GM19467 (cell line): Measurements from ENCODE around the gene CCDC183.
"Not testable (repeated sequence)": the region's sequence is repeated elsewhere in the genome, so short reads cannot be mapped to it uniquely, and the experiment has no call there.

Experiments
- ATAC-seq: cut with Tn5 transposase; IDR thresholded peaks from one replicate; pipeline ENCODE4 v1.9.1; 2021; ENCODE audit warnings: mild to moderate bottlenecking, moderate library complexity; ENCODE audit not compliant: unreplicated experiment

The CCDC183 gene

DNA sequence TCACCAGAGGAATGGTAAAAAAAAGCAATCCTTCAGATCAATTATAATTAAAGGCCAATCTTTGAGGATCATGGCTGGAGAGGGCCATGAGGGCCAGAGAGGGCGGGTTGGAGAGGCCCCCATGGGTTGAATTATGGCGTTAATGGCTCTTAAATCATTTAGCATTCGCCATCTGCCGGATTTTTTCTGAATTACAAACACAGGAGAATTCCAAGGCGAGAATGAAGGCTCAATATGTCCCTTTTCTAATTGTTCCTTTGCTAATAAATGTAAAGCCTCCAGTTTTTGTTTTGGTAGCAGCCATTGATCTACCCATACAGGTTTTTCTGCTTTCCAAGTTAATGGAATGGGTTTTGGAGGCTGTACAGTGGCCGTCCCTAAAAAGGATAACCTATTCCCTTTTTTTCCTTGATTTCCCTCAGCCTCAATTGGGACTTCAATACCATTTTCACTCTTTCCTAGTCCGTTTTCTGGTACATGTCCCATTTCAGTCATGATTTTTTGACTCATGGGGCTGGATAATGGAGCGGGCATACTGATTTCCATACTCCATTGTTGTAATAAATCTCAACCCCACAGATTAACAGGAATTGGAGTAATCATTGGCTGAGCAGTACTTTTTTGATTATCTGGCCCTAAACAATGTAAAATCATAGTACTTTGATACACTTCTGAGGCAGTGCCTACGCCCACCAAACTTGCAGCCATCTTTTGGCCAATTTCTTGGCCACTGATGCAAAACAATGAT is 11.7 kb upstream of the CCDC183 start:
- no peak for ATAC-seq

DNA sequence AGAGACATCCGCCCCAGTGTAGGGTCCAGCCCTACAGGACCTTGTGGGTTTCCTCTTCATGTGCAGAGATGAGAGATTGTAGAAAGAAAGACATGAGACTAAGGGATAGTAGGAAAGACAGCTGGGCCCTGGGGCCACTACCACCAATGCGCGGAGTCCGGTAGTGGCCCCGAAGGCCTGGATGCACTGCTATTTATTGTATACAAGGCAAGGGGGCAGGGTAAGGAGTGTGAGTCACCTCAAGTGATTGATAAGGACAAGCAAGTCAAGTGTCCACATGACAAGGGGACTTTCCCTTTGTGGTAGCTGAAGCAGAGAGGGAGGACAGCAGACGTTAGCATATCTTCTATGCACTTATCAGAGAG is 11.2 kb upstream of the CCDC183 start:
- no peak for ATAC-seq

DNA sequence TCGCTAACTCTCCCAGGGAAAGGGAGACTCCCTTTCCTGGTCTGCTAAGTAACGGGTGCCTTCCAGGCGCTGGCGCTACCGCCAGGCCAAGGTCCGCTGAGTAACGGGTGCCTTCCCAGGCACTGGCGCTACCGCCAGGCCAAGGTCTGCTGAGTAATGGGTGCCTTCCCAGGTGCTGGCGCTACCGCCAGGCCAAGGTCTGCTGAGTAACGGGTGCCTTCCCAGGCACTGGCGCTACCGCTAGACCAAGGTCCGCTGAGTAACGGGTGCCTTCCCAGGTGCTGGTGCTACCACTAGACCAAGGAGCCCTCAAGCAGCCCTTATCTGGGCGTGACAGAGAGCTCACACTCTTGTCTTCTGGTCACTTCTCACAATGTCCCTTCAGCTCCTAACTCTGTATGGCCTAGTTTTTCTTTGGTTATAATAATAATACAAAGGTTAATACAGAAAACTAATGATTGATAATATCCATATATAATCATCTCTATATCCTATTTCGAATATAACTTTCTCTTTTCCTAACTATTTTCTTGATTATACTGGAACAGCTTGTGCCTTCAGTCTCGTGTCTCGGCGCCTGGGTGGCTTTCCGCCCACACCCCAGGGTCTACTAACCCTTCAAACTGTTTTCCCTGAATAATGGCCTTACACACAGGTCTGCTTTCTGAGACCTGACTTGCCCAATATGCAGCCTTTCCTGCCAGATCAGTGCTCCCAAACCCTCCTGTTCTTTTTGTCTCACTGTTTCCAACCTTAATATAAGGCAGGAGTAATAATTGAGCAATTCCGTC is 10.4 kb upstream of the CCDC183 start:
- not testable (repeated sequence) for ATAC-seq

DNA sequence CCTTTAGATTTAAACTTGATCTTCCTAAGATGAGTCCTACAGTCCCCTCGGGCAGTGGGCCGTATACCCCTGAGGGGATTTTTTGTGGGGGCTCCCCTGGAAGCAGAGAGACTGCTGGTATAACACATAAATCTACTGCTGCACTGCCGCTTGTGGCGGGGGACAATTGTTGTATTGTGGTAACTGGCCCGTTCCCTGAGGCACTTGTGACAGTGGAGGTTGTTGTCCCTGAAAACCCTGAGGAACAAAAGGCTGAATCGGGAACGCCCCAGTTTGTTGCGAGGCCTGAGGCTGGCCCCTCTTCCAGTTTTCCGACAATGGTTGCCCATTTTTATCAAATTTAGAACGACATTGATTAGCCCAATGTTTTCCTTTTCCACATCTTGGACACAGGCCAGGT is 9.7 kb upstream of the CCDC183 start:
- ATAC-seq: no peak

DNA sequence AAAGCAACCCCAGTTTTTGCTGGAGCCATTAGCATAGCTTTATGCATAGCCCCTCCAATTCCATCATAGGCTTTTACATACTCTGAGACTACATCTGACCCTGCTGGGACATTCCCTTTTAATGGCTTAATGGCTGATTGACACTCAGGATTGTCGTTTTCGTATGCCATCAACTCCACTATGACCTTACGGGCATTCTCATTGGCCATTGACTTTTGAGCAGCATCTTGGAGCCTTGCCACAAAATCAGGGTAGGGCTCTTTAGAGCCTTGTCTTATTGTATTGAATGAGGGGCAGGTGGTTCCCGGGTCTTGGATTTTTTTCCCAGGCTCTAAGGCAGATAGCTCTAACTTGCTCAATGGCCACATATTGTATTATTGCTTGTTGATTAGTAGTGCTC is 9.2 kb upstream of the CCDC183 start:
- not testable (repeated sequence) for ATAC-seq

DNA sequence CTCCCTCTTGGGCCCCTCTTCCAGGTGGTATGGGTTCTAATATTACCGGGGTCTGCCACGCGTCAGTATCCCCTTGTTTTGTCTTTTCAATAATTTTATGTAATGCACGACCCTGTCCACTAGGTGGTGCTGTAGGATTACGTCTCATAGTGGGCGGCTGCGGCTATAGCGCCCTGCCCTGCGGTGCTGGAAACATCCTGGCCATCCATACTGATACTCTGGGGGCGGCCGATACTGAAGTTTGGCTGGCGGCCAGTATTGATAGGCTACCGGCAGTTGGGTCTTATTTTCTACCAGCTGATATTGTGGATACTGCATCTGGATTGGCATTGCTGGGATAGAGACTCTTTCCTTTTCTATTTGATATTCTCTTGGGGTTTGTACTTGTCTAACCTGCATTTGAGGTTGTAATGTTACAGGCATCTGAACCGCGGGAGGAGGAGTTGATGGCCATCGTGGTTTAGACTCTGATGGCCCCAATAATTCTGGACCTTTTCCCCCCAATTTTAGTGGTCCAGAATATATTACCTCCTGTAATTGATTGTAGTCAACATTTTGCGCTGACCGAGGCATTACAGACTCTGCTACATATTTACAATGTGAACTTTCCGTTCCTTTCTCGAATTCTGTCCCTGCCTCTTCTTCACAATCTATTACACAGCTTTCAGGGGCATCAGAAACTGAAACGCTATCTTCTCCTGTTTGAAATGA is 8.3 kb upstream of the CCDC183 start:
- ATAC-seq: no peak

DNA sequence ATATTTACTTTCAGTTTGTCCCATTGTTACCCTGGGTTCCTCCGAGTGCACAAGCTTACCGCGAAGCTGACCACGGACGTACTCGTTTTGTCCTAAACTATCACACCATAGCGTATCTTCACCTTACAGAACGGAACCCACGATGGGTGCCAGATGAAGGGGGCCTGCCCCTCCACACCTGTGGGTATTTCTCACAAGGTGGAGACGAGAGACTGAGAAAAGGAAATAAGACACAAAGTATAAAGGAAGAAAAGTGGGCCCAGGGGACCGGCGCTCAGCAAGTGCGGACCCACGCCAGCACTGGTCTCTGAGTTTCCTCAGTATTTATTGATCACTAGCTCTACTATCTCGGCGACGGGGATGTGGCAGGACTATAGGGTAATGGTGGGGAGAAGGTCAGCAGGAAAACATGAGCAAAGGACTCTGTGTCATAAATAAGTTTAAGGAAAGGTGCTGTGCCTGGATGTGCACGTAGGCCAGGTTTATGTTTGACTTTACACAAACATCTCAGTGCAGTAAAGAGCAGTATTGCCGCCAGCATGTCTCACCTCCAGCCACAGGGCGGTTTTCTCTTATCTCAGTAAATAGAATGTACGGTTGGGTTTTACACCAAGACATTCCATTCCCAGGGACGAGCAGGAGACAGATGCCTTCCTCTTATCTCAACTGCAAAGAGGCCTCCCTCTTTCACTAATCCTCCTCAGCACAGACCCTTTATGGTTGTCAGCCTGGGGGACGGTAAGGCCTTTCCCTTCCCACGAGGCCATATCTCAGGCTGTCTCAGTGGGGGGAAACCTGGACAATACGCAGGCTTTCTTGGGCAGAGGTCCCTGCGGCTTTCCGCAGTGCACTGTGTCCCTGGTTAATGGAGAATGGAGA is 7.3 kb upstream of the CCDC183 start:
- not testable (repeated sequence) for ATAC-seq

DNA sequence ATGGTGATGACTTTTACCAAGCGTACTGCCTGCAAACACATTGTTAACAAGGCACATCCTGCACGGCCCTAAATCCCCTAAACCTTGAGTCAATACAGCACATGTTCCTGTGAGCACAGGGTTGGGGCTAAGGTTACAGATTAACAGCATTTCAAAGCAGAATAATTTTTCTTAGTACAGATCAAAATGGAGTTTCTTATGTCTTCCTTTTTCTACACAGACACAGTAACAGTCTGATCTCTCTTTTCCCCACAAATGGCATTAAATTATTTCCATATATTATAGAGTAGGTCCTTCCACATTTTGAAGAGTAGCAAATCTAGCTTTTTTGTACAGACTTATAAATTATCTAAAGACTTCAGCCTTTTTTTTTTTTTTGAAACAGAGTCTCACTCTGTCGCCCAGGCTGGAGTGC is 6.6 kb upstream of the CCDC183 start:
- no peak for ATAC-seq

DNA sequence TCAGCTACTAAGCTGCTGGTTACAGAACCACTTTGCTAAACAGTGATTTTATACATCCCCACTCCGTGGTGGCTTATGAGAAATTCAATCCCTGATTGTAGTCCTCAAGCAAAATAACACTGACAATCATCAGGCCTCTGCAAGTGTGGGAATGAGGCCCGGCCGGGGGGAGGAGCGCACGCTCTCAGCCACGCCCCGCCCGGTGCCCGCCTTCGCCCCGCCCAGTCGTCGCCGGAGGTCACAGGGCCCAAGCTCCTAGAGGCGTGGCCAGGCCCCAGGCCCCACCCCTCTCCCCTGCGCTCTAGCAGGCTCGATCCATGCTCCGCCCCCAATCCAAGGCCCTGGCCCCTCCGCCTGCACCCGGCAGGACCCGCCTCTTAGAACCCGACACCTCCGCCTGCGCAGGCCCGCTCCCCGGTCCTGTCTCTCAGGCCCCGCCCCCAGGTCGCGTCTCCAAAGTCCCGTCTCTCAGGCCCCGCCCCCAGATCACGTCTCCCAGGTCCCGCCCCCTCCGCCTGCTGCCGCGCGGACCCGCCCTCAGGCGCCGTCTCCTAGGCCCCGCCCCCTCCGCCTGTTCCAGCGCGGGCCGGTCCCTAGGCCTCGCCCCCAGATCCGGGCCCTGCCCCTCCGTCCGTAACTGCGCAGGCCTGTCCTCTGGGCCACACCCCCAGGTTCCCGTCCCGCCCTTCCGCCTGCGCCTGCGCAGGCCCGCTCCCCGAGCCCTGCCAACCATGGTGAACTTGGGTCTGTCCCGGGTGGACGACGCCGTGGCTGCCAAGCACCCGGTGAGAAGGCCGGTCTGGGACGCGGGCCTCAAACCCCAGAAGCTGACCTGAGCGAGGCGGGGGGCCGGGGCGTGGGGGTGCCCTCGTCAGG is 5.3 kb upstream of the CCDC183 start, which contains the start of gene TMEM141:
Gene TMEM141, plus strand, starts transcription at position 705 of the 876 bp plus-strand sequence. Its CDS starts 27 bp downstream, at position 732.
- peak; percentile 77 for ATAC-seq

DNA sequence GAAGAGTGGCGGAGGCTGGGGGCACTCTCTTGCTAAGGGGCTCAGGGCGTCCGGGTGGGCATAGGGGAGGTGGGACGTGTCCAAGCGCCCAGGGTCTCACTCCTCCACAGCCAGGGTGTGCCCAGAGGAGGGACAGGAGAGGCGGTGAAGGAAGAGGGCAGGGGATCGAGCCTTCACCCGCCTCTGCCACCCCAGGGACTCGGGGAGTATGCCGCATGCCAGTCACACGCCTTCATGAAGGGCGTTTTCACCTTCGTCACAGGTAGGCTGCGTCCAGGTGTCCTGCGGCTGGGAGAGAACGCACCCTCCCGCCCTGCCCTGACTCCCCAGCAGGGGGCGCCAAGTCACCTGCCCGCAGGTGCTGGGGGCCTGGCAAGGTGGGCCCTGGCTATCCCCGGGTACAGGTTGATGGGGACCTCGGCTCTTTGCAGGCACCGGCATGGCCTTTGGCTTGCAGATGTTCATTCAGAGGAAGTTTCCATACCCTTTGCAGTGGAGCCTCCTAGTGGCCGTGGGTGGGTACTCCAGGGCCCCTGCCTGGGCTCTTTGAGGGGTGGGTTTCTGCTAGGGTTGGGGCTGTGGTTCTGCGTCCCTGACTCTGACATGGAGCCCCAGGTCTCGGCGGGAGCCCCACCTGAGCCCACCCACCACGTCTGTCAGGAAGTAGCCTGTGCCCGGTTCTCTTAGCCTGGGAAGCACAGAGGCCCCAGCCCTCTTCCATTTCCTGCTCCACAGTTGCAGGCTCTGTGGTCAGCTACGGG is 4.4 kb upstream of the CCDC183 start:
- peak; percentile 12 for ATAC-seq

DNA sequence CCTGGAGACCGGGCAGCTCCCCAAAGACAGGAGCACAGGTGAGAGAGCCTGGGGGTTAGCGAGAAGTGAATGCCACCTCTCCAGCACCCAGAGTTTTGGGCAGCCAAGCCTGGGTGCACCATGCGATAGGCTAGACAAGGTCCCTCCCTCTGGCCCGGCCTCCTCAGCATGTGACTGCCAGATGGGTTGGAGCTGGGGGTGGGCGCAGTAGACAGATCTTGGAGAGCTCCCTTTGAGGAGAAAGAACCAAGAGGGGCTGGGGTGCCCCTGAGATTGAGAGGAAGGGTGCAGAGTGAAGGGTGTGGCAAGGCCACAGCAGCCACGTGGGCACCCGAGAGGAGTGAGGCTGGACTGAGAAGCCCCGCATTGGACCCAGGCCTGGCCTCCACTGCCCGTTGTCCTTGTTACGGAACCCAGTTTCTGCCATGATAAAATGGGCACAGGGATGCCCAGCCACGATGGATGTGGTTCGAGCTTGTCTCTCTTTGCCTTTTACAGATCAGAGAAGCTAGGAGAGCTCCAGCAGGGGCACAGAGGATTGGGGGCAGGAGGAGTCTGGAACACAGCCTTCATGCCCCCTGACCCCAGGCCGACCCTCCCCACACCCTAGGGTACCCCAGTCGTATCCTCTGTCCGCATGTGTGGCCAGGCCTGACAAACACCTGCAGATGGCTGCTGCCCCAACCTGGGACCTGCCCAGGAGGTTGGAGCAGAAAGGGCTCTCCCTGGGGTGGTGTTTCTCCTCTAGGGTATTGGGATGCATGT is 3.6 kb upstream of the CCDC183 start:
- no peak for ATAC-seq

DNA sequence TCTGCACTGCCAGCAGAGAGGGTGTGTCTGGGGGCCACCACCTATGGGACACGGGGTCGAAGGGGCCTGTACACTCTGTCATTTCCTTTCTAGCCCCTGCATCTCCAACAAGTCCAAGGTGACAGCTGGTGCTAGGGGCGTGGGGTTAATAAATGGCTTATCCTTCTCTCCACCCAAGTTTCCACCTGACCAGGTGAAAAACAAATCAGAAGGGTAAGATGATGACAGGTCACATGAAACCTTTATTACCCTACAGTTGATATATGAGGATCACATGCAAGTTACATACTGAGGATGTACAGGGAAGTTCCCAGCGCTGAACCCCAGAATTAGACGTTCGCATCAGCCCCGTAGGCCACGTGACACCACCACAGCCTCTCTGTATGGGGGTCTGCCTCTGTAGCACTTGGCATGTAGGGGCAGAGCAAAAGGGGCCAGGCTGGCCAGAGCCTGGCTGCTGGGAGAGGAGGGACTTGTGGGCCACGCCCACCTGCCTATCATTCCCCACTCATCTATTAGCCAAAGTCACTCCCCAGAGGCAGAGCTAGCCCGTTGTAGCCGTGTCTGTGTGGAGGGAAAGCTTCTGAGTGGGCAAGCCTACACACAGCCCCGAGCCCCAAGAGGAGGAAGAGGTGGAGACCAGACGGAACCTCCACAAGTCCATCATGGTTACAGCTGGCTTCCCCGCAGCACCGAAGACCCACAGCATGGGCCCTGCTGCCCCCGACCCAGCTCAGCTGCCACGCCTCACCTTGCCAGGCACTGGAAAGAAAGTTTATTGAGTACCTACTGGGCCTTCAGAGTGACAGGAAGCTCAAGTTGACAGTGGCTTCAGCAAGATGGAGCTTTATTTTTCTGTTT is 2.8 kb upstream of the CCDC183 start:
- ATAC-seq: no peak

DNA sequence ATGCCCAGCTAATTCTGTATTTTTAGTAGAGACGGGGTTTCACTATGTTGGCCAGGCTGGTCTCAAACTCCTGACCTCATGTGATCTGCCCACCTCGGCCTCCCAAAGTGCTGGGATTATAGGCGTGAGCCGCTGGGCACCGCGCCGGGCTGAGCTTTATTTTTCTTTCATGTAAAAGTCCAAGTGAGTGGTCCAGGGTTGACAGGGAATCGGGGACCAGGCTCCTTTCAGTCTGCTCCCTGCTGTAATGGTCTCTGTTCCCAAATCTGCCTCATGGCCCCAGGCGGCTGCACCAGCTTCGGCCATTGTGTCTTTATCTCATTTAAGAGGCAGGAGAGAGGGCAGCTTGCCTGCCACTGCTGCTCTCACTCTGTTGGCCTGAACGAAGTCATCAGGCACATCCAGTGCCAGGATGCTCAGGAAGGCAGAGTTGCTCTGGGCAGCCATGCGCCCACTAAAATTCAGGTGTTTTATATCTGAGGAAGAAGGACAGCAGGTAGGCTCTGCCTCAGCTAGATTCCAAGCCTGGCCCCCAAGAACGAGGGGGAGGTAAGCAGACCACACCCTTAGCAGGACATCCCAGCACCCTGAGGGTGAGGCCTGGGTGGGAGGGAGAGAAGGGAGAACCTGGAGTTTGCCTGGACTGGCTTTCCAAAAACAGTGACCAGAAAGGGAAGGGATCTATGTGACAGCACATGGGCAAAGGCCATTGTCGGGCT is 1.7 kb upstream of the CCDC183 start:
- no peak for ATAC-seq

DNA sequence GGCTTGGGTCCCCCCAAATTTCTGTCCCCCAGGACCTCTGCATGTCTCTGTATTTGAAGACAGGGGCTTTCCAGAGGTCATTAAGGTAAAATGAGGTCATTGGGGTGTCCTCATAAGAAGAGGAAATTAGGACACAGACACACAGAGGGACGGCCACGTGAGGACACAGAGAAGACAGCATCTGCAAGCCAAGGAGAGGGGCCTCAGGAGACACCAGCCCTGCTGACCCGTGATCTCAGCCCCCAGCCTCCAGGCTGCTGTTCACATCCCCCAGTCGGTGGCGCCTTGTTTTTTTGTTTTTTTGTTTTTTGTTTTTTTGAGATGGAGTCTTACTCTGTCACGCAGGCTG is 1.2 kb upstream of the CCDC183 start:
- ATAC-seq: no peak

DNA sequence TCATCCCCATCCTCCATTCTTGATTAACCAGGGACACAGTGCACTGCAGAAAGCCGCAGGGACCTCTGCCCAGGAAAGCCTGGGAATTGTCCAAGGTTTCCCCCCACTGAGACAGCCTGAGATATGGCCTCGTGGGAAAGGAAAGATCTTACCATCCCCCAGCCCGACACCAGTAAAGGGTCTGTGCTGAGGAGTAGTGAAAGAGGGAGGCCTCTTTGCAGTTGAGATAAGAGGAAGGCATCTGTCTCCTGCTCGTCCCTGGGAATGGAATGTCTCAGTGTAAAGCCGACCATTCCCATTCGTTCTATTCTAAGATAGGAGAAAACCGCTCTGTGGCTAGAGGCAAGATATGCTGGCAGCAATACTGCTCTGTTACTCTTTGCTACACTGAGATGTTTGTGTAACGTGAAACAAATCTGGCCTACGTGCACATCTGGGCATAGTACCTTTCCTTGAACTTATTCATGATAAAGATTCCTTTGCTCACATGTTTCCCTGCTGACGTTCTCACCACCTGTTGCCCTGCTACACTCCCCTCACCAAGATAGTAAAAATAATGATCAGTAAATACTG is 723 bp downstream of the CCDC183 start:
- ATAC-seq: not testable (repeated sequence)

DNA sequence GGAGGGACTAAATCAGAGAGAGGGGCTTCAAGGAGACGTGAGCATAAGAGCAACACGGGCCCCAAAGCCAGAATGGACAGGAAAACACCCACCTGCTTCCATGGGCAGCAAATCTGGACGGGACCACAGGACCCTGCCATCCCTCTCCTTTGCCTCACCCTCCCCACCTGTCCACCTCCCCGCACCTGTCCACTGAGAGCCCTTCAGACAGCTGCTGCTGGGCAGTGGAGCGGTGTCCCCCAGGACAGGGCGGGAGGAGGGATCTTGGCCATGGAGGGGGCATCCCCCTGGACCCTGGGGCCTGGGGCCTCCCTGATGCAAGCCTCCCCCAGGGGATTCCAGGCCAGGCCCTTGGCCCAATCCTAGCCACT is 2.6 kb downstream of the CCDC183 start:
- ATAC-seq: no peak
